ENCODE measurements around the gene FLNC.

GRCh38 chr7:128882134-128882533 lies 51.9 kb downstream of the FLNC start:
- TF ChIP-seq, protein P1, sequence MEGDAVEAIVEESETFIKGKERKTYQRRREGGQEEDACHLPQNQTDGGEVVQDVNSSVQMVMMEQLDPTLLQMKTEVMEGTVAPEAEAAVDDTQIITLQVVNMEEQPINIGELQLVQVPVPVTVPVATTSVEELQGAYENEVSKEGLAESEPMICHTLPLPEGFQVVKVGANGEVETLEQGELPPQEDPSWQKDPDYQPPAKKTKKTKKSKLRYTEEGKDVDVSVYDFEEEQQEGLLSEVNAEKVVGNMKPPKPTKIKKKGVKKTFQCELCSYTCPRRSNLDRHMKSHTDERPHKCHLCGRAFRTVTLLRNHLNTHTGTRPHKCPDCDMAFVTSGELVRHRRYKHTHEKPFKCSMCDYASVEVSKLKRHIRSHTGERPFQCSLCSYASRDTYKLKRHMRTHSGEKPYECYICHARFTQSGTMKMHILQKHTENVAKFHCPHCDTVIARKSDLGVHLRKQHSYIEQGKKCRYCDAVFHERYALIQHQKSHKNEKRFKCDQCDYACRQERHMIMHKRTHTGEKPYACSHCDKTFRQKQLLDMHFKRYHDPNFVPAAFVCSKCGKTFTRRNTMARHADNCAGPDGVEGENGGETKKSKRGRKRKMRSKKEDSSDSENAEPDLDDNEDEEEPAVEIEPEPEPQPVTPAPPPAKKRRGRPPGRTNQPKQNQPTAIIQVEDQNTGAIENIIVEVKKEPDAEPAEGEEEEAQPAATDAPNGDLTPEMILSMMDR (IDR thresholded peaks at IDR 0.05): no peak
- no peak for TF ChIP-seq POLR2A (IDR thresholded peaks at IDR 0.05)
